Muscle of back (tissue), 13 donors: Measurements from ENCODE around the gene PNKP. TPM values are rescaled to one million over a fixed set of nuclear protein-coding genes. Genes with fewer than 3 reads are reported as not detected.

Source experiments
- DNase-seq, 3 donors: peaks; one replicate each; pipeline versions ENCODE4 v3.0.0 to v3.0.0-alpha.2; 2013
- long read RNA-seq, 9 donors: transcript quantifications; one replicate each; lab custom pipeline, GENCODE V29; 2026
- polyA plus RNA-seq, 10 donors: library from polyadenylated mRNA; unstranded; fragments of 120-200 nt; gene quantifications; one replicate each; pipeline ENCODE4 v1.2.1, GENCODE V29; 2013; ENCODE audit not compliant: insufficient read length in 10 of 10

PNKP gene
- polyA plus RNA-seq = 10 to 100 TPM; 17.2 to 41.4 (median 26.2) TPM
- long read RNA-seq, donor 1, partial matches to known transcripts = 0 of 3 reads
- long read RNA-seq, donor 1, other reads (novel, unspliced or antisense) = 0 of 3 reads
- long read RNA-seq, donor 2, partial matches to known transcripts = 0 of 3 reads
- long read RNA-seq, donor 2, other reads (novel, unspliced or antisense) = 0 of 3 reads
- long read RNA-seq, donor 3 = 0 reads
- long read RNA-seq, donor 4, partial matches to known transcripts = 0 of 4 reads
- long read RNA-seq, donor 4, other reads (novel, unspliced or antisense) = 0 of 4 reads
- long read RNA-seq, donor 5, partial matches to known transcripts = 0 of 2 reads
- long read RNA-seq, donor 5, other reads (novel, unspliced or antisense) = 0 of 2 reads
- long read RNA-seq, donor 6, partial matches to known transcripts = 0 of 5 reads
- long read RNA-seq, donor 6, other reads (novel, unspliced or antisense) = 0 of 5 reads
- long read RNA-seq, donor 7, partial matches to known transcripts = 0 of 3 reads
- long read RNA-seq, donor 7, other reads (novel, unspliced or antisense) = 0 of 3 reads
- long read RNA-seq, donor 8, partial matches to known transcripts = 0 of 2 reads
- long read RNA-seq, donor 8, other reads (novel, unspliced or antisense) = 0 of 2 reads
- long read RNA-seq, donor 9 = 0 reads

DNA sequence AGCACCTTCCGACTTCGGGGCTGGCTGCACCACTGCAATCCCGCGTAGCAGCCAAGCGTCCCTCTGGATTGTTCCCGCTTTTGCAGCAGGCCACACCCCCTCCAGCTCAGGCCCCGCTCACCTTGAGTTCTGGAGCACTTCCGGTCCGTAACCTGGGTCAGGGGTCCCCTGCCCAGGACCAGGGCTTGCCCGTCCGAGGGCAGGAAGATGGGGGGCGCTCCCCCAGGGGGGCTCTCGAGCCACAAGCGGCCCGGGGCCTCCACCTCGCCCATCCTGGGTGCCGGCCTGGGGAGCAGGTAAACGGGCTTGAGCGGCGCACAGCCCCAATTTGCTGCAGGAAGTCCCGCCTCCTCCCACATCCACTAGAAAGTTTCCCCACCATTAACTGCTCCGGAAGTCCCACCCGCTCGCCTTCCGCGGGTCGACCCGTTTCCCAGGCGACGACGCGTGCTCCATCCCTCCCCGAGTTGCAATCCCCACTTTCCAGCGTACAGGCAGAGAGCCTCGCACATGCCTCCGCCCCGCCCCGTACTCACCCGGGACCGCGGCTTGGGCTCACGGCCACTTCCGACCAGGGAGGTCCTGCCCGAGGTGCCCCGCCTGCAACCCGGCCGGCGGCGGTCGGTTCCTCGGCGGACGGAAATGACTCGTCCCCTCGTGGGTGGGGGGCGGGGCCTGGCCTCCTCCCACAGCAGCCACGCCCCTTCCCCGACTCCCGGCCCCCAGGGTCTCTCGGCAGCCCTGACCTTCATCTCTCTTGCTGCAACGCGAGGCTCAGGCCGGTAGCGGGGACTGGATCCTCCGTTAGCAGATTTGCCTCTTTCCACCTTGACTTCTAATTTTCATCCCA is at the start of gene PNKP:
TSS of gene PNKP (minus strand) at position 644 of the 850 bp plus-strand sequence. CDS start at position 272, 372 bp downstream.
- peak; percentile 89 to 99 (median 95) for DNase-seq

DNA sequence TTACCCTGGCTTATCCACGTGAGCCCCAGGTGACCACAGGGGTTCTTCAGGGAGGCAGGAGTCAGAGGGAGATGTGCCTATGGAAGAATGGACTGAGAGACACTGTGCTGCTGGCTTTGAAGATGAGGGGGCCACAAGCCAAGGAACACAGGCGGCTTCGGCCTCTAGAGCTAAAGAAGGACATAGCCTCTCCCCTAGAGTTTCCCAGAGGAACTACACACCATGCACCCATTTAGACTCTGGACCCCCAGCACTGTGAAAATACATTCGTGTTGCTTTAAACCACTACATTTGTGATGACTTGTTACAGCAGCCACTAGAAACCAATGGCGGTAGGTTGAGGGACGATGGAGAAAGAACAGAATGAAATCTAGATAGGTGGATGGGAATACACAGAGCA is 47.9 kb upstream of the PNKP start:
- DNase-seq = no peak

DNA sequence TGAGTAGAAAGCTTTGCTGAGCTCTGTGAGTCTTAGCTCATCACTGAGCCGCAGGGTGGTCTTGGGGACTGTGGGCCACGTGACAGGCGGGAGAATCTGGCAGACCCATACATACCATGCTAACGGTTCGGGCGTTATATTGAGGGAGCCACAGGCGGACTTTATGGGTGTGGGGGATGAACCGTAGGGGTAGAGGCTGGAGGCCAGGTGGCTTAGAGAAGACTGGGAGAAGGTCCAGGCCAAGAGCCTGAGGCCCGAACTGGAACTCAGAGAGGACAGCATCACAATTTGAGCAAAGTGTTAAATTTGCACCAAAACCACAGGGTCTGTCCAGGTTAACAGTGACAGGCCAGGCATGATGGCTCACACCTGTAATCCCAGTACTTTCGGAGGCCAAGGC is 46.3 kb upstream of the PNKP start:
- DNase-seq = no peak

DNA sequence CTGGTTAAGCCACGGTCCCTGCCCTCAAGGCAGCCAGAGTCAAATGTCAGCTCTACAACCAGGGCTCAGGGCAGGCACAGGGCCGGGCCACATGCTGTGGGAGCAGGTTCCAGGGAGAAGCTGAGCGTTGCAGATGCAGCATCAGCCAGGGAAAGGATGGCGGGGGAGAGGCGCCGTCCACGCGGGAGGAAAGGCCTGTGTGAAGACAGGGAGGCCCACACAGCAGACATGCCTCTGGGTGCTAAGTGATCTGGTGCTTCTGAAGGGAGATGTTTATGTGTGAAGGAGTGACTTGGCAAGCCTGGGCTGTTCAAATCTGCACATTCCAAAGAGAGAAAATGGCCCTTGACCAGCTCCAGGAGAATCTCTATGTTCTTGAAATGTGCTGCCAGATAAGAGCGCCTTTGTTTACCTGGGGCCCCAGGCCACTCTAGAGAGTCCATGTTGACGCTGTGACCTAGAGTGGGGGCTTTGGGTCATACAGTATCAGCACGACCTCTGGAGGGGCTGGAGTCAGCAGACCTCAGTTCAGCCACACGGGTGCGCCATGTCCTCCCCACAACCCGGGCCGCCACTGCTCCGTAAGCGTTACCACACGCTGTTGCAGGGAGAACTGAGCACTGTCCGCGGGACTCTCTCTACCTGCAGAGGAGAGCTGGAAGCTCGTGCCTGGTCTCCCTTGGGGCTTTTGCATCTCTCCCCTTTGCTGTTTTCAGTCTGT is 45.7 kb upstream of the PNKP start:
- DNase-seq = no peak

GRCh38 chr19:49911381-49912145 is 44.2 kb upstream of the PNKP start:
- DNase-seq = peak in 1 of 3 donors; percentile 50

DNA sequence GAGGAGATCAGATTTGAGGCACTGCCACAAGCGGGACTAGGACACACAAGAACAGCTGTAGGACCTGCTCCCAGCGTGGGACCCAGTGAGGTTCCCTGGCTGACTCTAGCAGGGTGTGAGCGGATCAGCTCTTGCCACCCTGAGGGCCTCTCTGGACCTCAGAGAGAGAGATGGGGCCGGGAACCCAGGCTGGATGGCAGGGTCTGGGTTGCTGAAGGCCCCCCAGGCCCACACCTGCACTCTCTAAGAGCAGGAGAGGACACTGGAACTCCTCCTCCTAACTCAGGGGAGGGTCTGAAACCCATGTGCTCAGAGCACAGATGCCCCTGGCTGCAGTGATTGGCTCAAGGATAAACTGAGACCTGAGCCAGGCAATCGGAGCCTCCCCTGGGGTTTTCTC is 42.8 kb upstream of the PNKP start:
- no peak for DNase-seq

DNA sequence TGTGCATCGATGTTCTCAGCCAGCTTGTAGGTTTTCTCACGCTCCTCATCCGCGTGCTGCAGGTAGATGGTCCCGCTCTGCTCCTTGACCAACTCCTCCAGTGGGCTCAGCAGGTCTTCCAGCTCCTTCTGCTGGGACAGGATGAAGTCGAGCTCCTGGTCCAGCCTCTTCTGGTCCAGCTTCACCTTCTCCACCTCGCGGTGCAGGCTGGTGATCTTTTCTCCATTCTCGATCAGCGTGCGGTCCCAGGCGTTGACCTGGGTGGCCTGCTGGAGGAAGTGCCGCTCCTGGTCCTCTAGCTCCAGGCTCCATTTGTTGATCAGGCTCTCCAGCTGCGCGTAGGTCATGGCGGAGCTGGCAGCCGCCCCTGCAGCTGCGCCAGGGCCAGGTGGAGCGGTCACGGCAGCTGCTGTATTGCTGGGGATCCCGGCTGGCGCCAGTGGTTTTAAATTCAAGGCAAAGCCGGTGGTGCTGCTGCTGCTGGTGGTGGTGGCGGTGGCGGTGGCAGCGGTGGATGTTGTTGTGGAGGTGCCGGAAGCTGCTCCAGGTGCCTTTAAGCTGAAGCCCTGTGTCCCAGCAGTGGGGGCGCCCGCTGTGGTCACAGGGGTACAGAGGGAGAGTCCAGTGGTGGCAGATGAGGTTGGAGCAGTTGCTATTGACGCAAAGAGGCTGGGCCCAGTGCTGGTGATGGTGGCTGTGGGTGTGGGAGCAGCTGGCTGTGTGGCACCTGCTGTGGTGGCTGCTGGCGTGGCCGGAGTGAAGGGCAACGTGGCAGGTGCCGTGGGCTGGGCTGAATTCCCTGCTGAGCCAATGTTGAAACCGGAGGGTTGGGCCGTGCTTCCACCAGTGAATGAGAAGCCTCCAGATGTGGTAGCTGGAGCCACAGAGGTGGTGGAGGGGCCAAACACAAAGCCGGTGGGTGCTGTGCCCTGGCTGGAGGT is 41.4 kb upstream of the PNKP start:
- no peak for DNase-seq

DNA sequence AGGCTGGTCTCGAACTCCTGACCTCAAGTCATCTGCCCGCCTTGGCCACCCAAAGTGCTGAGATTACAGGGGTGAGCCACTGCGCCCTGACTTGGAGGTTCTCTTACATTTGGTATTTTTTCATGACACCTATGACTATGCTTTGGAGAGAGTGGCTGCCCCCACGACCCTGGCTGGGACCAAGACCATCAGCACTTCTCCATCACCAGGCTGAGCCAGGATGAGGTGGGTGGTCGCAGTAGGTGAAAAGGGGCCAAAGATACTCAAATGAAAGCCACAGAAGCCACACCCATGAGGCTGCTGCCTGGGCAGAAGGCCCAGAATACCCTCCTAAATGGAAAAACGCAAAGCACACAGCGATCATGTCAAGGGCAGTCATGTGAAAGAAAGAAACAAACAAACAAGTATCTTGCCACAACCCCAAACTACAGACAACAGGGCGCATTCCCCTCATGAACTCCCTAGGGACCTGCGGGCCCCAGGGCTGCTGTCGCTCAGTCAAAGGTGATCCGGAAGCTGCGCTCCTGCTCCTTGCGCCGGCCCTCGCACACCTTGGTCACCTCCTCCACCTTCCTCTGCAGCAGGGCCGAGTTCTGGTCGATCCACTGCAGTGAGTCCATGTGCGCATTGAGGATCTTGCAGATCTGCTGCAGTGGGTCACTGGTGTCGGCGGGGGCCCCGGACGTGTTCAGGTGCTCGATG is 40.5 kb upstream of the PNKP start:
- no peak for DNase-seq

DNA sequence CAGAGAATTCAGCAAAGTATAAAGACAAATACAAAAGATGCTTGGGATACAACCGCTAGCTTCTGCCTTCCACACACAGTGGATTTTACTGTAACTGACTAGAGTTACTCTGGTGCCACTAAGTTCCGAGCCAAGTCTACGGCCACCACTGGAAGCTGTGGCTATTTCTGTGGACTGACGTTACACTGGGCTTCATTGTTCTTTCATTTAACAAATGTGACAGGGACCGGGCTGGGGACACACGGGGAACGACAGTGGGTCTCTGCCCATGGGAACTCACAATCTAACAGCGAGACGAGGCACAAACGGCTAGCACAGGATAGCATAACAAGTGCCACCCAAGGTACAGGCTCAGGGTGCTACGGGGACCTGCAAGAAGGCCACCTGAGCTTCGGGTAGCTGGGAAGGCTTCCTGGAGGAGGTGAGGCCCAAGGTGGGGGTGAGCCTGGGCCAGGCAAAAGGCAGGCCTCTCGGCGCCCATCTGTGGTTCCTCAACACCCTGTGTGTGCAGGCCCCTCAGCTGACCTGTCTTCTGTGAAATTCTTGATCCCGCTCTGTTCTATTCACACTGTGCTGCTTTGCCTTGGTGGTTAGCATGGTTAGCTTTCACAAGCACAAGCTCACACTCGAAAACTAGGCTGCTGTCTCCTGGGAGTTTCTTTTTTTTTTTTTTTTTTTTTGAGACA is 39.6 kb upstream of the PNKP start:
- DNase-seq = no peak

- DNase-seq = no peak
Measured at GRCh38 chr19:49904136-49904535, 36.8 kb upstream of the PNKP start.

GRCh38 chr19:49896863-49897621 is 29.7 kb upstream of the PNKP start, which contains the start of gene IL4I1:
IL4I1 (minus strand) TSS chr19:49896887; CDS start chr19:49896160, 727 bp downstream.
- no peak for DNase-seq

DNA sequence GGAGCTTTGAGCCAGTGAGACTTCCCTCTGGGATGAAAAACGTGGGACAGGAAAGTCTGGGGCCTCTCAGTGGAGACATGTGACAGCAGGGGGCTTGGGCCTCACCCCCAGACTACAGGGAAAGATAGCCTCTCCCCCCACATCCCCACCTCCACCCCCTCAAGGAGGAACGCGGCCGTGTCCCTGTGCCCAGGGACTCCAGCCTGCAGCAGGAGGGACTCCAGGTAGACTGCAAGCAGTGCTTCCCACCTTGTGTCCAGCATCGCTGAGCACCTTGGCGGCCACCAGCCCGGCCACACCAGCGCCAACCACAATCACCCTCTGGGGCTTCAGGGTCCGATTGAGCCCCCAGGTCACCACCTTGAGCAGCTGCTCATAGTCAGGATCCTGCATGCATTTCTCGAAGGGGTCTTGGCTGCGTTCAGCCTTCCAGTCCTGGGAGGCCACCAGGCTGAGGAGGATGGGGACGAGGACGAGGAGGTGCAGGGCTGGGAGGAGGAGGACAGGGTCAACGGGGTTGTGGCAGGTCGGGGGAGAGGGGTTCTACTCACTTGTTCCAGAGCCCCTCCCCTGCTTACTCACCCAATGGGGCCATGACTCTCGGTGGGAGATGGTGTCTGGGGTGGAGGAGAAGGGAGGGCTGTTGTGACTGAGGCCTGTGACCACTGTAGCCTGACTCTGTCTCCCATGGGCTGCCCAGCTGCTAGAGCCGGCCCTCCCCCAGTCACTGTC is 28.4 kb upstream of the PNKP start:
- no peak for DNase-seq

DNA sequence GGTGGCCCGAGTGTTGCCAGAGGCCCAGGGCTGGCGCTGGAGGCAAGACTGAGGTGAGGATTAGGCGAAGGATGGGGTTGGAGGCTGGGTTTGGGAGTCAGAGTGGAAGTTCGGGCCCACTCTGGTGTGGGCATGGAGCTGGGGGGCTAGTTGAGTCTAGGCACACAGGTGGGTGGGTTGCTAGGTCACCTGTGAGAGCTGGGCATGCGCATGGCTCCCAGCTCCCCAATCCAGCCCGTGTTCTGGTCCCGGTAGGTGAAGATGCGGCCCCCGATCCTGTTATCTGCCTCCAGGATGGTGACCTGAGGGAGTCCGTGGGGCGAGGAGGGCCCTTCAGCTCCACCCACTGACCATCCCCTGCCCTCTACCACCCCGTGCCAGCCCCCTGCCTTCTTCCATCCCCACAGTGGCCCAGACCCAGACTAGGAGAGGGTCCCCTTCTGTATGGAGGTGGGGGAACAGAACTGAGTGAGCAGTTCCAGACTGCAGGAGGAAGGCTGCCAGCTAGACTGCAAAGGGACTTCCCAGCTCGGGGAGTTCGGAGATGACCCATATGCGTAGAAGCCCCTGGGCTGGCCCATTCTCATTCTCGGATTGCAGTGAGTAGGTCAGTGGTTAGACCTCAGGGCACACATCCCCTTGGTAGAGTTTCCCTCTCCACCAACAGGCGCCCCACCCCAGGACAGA is 27.6 kb upstream of the PNKP start:
- DNase-seq = no peak

DNA sequence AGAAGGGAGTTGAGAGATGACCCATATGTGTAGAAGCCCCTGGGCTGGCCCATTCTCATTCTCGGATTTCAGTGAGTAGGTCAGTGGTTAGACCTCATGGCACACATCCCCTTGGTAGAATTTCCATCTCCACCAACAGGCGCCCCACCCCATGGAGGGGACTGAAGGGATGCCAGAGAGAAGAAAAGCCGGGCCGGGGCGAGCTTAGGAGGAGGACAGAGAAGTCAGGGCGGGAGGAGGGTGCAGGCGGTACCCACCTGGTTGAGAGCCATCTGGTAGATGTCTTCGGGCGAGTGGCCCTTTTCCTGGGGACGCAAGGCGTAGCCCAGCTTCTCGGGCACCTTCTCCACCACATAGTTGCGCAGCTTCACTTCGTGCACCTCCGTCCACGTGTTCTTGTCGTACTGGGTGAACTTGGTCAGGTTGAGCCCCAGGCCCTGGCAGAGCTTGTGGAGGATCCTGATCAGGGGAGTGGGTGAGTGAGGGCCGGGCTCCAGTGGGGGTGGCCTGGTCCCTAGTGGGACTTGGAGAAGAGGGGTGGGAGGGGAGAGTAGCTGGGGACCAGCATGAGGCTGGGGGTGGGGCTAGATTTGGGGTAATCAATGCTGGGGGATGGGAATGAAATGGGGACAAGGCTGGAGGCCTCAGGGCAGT is 26.8 kb upstream of the PNKP start:
- DNase-seq = no peak

DNA sequence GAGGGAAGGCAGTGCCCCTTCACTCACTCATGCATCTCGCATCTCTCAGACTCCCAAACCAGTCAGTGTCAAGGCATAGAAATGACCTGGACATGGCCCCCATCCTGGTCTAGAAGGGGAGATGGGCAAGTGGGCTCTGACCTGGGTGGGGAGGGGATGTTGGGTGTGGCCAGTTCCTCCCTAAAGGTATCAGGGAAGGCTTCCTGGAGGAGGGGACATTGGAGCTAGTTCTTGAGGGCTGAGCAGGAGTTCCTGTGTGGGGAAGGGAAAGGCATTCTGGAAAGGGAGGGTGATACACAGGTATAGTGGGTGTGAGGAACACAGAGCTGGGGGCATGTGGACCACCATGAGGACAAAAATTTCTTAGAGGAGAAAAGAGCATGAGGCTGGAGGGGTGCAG is 25.3 kb upstream of the PNKP start:
- DNase-seq = no peak

DNA sequence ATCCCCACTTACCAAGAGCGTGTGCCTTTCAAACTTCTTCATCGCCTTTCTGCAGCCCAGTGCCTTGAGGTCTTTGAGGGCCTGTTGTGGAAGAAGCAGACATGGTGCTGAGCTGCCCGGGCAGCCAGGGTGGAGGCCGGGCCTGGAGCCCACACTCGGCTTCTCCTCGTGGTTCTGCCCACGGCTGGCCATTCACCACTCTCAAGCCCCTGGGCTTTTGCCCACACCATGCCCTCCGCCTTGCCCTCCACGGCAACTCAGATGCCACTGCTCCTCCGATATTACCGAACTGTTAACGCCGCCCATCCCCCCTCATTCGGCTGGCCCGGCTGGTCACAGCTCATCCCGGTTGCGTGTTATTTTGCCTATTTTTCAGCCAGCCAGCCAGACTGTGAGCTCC is 24.0 kb upstream of the PNKP start:
- no peak for DNase-seq
